GM21786 (cell line): Measurements from ENCODE around the gene EFS.
"Not testable (repeated sequence)": the region's sequence is repeated elsewhere in the genome, so short reads cannot be mapped to it uniquely, and the experiment has no call there.

Experiments used
- ATAC-seq: cut with Tn5 transposase; IDR thresholded peaks from one replicate; pipeline ENCODE4 v1.9.1; 2021; ENCODE audit not compliant: unreplicated experiment

Gene EFS

DNA sequence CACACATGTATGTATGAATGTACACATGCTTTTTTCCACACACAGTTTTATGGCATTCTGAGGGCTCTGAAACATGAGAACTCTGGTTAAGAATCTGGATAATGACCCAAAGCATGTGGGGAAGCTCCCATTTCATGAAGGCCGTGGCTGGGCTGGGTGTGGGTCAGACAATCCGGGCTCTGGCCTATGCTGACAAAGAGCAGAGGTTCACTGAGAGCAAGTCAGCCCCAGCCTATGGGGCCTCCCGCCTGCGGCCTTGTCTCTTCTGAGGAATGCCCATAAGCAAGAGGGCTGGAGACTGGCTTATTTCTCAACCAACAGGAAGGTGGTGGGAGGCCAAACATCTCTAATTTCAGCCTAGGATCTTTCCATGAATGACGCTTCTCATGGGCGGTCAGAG is 34.6 kb upstream of the EFS start:
- no peak for ATAC-seq

GRCh38 chr14:23399136-23399535 is 34.2 kb upstream of the EFS start:
- no peak for ATAC-seq

GRCh38 chr14:23398348-23398747 is 33.4 kb upstream of the EFS start:
- ATAC-seq: no peak

GRCh38 chr14:23396781-23397407 is 31.9 kb upstream of the EFS start:
- ATAC-seq: no peak

- ATAC-seq: no peak
These were observed 31.2 kb upstream of the EFS start for GRCh38 chr14:23396126-23396525.

DNA sequence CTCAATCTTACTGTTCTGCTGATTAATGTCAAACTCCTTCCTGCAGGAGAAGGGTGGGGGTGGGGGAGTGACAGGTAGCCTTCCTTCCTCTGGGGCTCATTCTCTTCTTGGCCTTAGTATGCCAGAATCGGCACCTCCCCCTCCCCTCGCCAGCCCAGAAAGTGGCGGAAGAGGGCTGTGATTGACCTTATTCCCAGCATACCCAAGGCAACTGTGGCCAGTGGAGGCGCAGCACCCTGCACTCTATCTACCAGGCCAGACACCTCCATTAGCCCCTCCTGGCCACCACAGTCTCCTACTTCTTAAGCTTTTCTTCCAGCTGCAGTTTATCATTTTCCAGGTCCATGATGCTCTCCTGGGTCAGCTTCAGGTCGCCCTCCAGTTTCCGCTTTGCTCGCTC is 27.6 kb upstream of the EFS start:
- ATAC-seq: no peak

DNA sequence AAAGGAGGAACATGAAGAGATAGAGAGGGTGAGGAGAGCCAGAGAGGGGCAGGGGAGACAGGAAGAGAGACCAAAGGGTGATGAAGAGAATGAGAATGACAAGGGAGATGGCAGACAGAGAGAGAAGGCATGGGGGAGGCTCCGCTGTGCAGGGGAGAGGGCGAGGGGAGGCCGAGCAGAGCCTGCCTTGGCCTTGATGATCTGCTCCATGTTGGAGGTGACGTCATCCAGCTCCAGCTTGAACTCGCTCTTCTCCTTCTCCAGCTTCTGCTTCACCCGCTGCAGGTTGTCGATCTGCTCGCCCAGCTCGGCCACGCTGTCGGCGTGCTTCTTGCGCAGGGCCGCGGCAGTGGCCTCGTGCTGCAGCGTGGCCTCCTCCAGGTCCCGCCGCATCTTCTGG is 24.9 kb upstream of the EFS start:
- not testable (repeated sequence) for ATAC-seq

DNA sequence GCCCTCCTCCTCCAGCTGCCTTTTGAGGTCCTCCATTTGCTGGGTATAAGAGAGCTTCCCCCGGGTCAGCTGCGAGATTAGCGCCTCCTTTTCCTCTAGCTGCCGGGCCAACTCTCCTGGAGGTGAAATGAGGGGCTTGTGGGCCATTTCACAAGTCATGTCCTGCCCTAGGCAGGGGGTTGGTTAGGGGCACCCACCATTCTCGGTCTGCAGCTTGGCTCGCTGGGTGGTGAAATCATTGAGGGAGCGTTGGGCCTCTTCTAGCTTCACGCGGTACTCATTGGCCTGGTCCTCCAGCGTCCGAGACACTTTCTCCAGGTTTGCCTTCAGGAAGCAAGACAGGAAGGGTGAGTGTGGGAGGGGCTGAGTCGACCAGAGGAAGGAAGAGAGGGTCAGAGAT is 24.4 kb upstream of the EFS start:
- no peak for ATAC-seq

GRCh38 chr14:23388996-23389395 is 24.0 kb upstream of the EFS start:
- ATAC-seq: no peak

GRCh38 chr14:23387916-23388882 is 23.2 kb upstream of the EFS start:
- ATAC-seq: no peak

GRCh38 chr14:23386999-23387398 is 22.0 kb upstream of the EFS start:
- no peak for ATAC-seq

DNA sequence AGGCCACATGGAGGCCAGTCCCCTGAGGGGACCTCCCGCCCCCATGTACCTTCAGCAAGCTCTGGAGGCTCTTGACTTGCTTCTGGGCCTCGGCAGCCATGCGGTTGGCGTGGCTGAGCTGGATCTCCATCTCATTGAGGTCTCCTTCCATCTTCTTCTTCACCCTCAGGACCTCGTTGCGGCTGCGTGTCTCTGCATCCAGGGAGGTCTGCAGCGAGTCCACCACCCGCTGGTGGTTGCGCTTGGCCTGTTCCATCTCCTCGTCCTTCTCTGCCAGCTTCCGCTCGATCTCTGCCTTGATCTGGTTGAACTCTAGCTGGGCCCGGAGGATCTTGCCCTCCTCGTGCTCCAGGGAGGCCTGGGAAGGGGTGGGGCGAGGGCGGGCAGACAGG is 21.3 kb upstream of the EFS start:
- ATAC-seq: not testable (repeated sequence)

GRCh38 chr14:23385642-23386265 is 20.8 kb upstream of the EFS start:
- ATAC-seq: no peak

- ATAC-seq: no peak
These were observed 20.3 kb upstream of the EFS start for GRCh38 chr14:23385244-23385641.

DNA sequence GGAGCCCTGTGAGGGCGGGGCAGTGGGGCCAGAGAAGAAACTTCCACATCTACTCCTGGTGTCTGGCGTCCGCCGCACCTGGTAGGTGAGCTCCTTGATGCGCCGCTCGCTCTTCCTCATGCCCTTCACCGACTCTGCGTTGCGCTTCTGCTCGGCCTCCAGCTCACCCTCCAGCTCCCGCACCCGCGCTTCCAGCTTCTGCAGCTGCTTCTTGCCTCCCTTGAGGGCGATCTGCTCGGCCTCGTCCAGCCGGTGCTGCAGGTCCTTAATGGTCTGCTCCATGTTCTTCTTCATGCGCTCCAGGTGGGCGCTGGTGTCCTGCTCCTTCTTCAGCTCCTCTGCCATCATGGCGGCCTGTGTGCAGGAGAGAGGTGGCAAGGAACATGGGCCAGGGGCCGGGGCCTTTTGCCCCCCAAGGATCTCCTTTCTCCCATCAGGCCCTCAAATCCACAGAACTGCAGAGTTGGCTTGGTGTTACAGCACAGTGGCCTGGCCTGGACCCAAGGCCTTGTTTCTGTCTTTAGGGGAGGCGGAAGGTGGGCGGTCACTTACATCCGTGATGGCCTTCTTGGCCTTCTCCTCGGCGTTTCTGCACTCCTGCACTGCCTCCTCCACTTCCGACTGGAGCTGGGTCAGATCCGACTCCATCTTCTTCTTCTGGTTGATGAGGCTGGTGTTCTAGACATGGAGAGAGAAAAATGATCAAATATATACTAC is 19.6 kb upstream of the EFS start:
- ATAC-seq: no peak

- ATAC-seq: no peak
These were observed 17.9 kb upstream of the EFS start for GRCh38 chr14:23382731-23383440.

DNA sequence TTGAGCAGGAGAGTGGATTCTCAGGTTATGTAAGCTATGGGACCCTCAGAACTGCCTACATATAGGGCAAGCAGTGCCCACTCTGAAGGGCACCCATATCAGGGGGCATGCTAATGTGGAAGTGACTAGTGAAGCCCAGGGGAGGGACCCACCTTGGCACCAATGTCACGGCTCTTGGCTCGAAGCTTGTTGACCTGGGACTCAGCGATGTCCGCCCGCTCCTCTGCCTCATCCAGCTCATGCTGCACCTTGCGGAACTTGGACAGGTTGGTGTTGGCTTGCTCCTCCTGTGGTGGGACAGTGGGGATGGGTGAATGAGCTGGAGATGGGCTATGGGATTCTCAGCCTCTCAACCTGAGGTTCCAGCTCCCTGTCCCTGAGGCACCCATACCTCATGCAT is 17.3 kb upstream of the EFS start:
- no peak for ATAC-seq

DNA sequence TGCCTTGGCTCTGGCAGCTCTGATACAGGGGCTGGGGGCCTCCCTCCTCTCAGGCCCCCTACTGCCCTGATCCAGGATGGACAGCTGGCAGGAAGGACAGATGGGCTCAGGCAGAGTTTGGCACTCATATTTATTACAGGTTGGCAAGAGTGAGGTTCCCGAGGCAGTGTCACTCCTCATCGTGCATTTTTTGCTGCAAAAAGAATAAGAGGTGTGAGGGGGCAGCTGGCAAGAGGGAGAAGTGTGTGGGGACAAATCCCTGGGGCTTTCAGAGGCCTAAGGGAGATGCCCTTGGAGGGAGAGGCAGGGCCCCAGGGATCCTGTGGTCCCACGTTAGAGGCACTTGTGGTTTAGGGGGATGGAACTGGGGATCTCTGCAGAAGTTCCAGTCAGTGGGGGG is 16.9 kb upstream of the EFS start:
- no peak for ATAC-seq

DNA sequence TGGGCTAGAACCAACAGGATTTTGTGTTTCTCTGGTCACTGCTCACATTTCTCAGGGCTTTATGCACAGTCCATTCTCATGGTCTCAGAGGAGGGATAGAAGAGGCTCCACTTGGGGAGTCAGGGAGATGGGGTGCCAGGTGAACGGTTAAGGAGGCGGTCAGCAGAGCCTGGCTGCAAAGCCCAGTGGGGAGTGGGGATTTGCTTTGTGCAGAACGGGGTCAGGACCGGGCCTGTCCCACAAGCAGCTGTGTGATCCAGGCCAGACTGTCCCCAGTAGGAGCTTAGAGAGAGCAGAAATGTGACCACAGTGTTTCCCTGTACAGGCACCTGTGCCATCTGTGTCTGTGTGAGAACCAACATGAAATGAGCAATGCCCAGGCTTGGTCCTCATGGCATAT is 16.0 kb upstream of the EFS start:
- no peak for ATAC-seq

DNA sequence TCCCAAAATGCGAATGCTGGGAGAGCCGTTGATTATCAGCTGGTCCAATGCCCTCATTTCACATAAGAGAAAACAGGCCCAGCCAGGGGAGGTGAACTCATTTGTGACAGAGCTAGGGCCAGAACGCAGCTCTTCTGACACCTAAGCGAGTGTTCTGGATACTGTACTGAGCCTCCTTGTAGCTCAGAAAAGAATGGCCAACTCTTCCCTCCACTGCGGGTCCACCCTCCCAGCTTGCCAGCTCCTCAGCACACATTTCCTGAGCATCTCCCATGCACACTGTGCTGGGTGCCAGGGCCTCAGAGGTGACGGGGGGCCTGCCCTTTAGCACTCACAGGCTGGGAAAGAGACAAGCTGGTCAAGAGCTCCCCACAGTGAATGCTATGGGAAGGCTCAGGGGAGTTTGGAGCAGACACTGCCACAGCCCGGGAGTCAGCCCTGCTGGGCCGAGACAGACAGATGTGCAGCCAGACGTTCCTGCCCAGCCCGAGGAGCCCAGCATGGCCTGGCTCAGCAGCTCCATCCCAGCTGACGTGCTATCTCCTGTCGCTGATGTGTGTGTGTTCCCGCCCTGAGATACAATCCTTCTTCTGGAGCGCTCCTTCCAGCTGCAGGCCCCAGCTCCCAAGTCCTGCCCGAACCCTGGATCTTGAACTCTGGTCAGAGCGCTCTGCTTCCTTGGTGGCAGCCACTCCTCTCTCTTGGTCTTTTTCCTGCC is 15.4 kb upstream of the EFS start:
- ATAC-seq: no peak
